ENCODE results near the gene TTN. TPM values are rescaled to one million over a fixed set of nuclear protein-coding genes. Genes with fewer than 3 reads are reported as not detected.

The TTN gene
- total and polyA plus RNA-seq, 5 donors from 2014 or later = 2.0 to 153 (median 3.1) TPM

GRCh38 chr2:178811045-178811444 is 3.8 kb upstream of the TTN start:
- Histone ChIP-seq H3K4me3 (ENCODE audit: low read depth, low read length) (no peak overlapping the region), H3K9me3 (ENCODE audit: control insufficient read depth in 2 of 2, low read length in 2 of 2) (no peaks in the 10 kb centered on the region), H3K4me1 (ENCODE audit: control insufficient read depth, insufficient read depth, low read length, poor library complexity, severe bottlenecking) (no peaks in the 10 kb centered on the region), H3K27ac (ENCODE audit: insufficient read depth, low read length, poor library complexity, severe bottlenecking) (no peak overlapping the region), H3K27me3 (ENCODE audit: control insufficient read depth, insufficient read depth, low read length) (no peaks in the 10 kb centered on the region), H3K36me3 (ENCODE audit: control insufficient read depth, insufficient read depth, low read length) (peaks cover 8% of the 10 kb centered on the region)
- Mint-ChIP-seq H3K4me1 (no peaks in the 10 kb centered on the region), H3K4me3 (no peak overlapping the region), H3K27ac (no peak overlapping the region), H3K36me3 (peaks cover 25% of the 10 kb centered on the region), H3K9me3 (no peaks in the 10 kb centered on the region), H3K27me3 (no peaks in the 10 kb centered on the region)
- DNase-seq (no peak), ATAC-seq (ENCODE audit: low read depth in 2 of 2) (no peak)

DNA sequence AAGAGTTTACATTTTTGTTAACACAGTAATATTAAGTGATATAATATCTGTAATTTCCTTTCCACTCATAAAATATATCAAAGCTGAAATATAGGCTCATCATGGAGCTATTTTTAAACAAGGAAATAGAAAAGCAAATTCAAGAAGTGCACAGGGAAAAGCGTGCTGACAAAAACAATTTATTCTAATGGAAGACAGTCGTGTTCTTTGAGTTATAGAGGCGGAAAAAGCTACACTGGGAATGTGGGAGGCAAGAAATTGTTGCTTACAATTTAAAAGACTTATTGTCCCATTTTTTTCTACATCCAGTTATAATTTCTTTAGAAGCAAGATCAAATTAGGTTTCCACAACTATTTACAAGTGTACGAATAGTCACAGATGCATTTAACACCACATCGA is 3.2 kb upstream of the TTN start:
- H3K36me3 Mint-ChIP-seq = peaks cover 23% of the 10 kb centered on the region
- Histone ChIP-seq H3K27me3 (ENCODE audit: control insufficient read depth, insufficient read depth, low read length) (no peaks in the 10 kb centered on the region), H3K4me1 (ENCODE audit: control insufficient read depth, insufficient read depth, low read length, poor library complexity, severe bottlenecking) (no peaks in the 10 kb centered on the region), H3K27ac (ENCODE audit: insufficient read depth, low read length, poor library complexity, severe bottlenecking) (no peak overlapping the region), H3K36me3 (ENCODE audit: control insufficient read depth, insufficient read depth, low read length) (peaks cover 6% of the 10 kb centered on the region), H3K4me3 (ENCODE audit: low read depth, low read length) (no peak overlapping the region), H3K9me3 (ENCODE audit: control insufficient read depth in 2 of 2, low read length in 2 of 2) (no peaks in the 10 kb centered on the region)
- peak overlapping the region in 1 of 3 donors; percentile 70 for H3K27ac Mint-ChIP-seq
- ATAC-seq (ENCODE audit: low read depth in 2 of 2) (no peak), DNase-seq (no peak)
- H3K4me1 Mint-ChIP-seq = no peaks in the 10 kb centered on the region
- H3K9me3 Mint-ChIP-seq = no peaks in the 10 kb centered on the region
- no peak overlapping the region for H3K4me3 Mint-ChIP-seq
- H3K27me3 Mint-ChIP-seq = no peaks in the 10 kb centered on the region

DNA sequence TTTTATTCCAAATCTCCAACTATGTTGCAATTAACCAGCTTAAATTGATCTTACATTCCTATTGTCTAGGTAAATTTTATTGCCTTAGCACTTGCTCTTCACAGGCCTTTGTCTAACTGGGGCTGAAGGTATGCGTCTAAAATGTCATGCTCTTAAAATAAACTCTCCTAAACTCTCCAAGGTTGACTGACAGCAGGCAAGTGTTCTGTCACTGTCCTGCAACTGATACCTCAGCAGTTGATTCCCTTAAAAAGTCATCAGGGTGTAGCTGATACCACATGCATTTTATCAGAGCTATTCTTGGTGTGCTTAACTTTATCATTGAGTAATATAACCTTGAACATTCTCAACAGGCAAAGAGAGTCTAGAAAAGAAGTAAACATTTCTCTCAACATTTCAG is 680 bp downstream of the TTN start:
- Mint-ChIP-seq H3K9me3 (no peaks in the 10 kb centered on the region), H3K4me3 (no peak overlapping the region), H3K27ac (peak overlapping the region in 1 of 3 donors; percentile 1), H3K4me1 (peaks cover 0 to 2% (median 0%) of the 10 kb centered on the region in 4 donors), H3K36me3 (peaks cover 19% of the 10 kb centered on the region), H3K27me3 (no peaks in the 10 kb centered on the region)
- DNase-seq (no peak), ATAC-seq (ENCODE audit: low read depth in 2 of 2) (no peak)
- Histone ChIP-seq H3K4me1 (ENCODE audit: control insufficient read depth, insufficient read depth, low read length, poor library complexity, severe bottlenecking) (no peaks in the 10 kb centered on the region), H3K9me3 (ENCODE audit: control insufficient read depth in 2 of 2, low read length in 2 of 2) (no peaks in the 10 kb centered on the region), H3K36me3 (ENCODE audit: control insufficient read depth, insufficient read depth, low read length) (peaks cover 16% of the 10 kb centered on the region), H3K27me3 (ENCODE audit: control insufficient read depth, insufficient read depth, low read length) (no peaks in the 10 kb centered on the region), H3K27ac (ENCODE audit: insufficient read depth, low read length, poor library complexity, severe bottlenecking) (no peak overlapping the region), H3K4me3 (ENCODE audit: low read depth, low read length) (no peak overlapping the region)

- no peak overlapping the region for H3K4me3 Mint-ChIP-seq
- H3K4me1 Mint-ChIP-seq = peaks cover 0 to 2% (median 0%) of the 10 kb centered on the region in 4 donors
- peaks cover 26% of the 10 kb centered on the region for H3K36me3 Mint-ChIP-seq
- DNase-seq = no peak
- Histone ChIP-seq H3K36me3 (ENCODE audit: control insufficient read depth, insufficient read depth, low read length) (peaks cover 23% of the 10 kb centered on the region), H3K9me3 (ENCODE audit: control insufficient read depth in 2 of 2, low read length in 2 of 2) (no peaks in the 10 kb centered on the region), H3K27ac (ENCODE audit: insufficient read depth, low read length, poor library complexity, severe bottlenecking) (no peak overlapping the region), H3K4me3 (ENCODE audit: low read depth, low read length) (no peak overlapping the region), H3K27me3 (ENCODE audit: control insufficient read depth, insufficient read depth, low read length) (no peaks in the 10 kb centered on the region), H3K4me1 (ENCODE audit: control insufficient read depth, insufficient read depth, low read length, poor library complexity, severe bottlenecking) (no peaks in the 10 kb centered on the region)
- no peaks in the 10 kb centered on the region for H3K9me3 Mint-ChIP-seq
- no peak for ATAC-seq (ENCODE audit: low read depth in 2 of 2)
- H3K27me3 Mint-ChIP-seq = no peaks in the 10 kb centered on the region
- H3K27ac Mint-ChIP-seq = no peak overlapping the region
These were observed 1.8 kb downstream of the TTN start for GRCh38 chr2:178805457-178805856.

DNA sequence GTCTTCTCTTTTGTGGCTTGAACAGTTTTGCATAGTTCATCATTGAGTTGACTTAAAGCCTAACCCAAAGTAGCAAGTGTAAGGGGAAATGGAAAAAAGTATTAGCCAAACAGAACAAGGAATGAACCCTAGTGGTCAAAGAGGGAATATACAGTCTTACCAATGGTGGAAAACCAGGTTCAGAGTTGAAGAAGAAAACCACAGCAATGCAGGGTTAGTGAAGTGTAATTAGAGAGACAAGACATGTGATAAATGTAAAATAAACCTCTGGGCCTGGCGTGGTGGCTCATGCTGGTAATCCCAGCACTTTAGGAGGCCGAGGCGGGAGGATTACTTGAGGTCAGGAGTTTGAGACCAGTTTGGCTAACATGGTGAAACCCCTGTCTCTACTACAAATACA is 2.4 kb downstream of the TTN start:
- H3K4me1 ChIP-seq (ENCODE audit: control insufficient read depth, insufficient read depth, low read length, poor library complexity, severe bottlenecking) = no peaks in the 10 kb centered on the region
- H3K36me3 ChIP-seq (ENCODE audit: control insufficient read depth, insufficient read depth, low read length) = peaks cover 29% of the 10 kb centered on the region
- Mint-ChIP-seq H3K9me3 (no peaks in the 10 kb centered on the region), H3K4me3 (no peak overlapping the region), H3K36me3 (peaks cover 26% of the 10 kb centered on the region), H3K4me1 (peaks cover 0 to 2% (median 0%) of the 10 kb centered on the region in 4 donors), H3K27me3 (no peaks in the 10 kb centered on the region), H3K27ac (peak overlapping the region in 1 of 3 donors; percentile 4)
- H3K27ac ChIP-seq (ENCODE audit: insufficient read depth, low read length, poor library complexity, severe bottlenecking) = no peak overlapping the region
- DNase-seq (peak in 1 of 3 donors; percentile 31), ATAC-seq (ENCODE audit: low read depth in 2 of 2) (peak in 1 of 2 donors; percentile 31)
- no peaks in the 10 kb centered on the region for H3K27me3 ChIP-seq (ENCODE audit: control insufficient read depth, insufficient read depth, low read length)
- H3K9me3 ChIP-seq (ENCODE audit: control insufficient read depth in 2 of 2, low read length in 2 of 2) = no peaks in the 10 kb centered on the region
- no peak overlapping the region for H3K4me3 ChIP-seq (ENCODE audit: low read depth, low read length)

DNA sequence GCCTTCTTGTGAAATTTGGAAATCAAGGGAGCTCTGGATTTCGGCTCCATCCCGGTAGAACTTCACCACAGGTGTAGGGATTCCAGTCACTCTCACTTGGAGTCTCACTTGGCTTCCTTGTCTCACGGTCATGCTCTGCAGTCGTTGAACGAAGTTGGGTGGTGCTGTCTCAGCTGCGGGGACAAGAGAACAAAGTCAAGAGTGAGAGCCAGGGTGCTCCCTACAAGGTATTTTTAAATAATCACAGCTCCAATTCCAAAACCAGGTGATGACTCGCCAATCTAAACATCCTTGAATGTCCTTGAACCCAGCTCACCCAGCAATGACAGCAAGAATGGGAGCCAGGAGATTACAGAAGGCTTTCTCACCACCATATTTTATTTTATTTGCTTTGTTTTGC is 6.7 kb downstream of the TTN start:
- Histone ChIP-seq H3K27ac (ENCODE audit: insufficient read depth, low read length, poor library complexity, severe bottlenecking) (no peak overlapping the region), H3K27me3 (ENCODE audit: control insufficient read depth, insufficient read depth, low read length) (no peaks in the 10 kb centered on the region), H3K4me1 (ENCODE audit: control insufficient read depth, insufficient read depth, low read length, poor library complexity, severe bottlenecking) (no peaks in the 10 kb centered on the region), H3K36me3 (ENCODE audit: control insufficient read depth, insufficient read depth, low read length) (peaks cover 43% of the 10 kb centered on the region), H3K9me3 (ENCODE audit: control insufficient read depth in 2 of 2, low read length in 2 of 2) (no peaks in the 10 kb centered on the region), H3K4me3 (ENCODE audit: low read depth, low read length) (no peak overlapping the region)
- Mint-ChIP-seq H3K9me3 (no peaks in the 10 kb centered on the region), H3K36me3 (peaks cover 34% of the 10 kb centered on the region), H3K27ac (no peak overlapping the region), H3K4me3 (no peak overlapping the region), H3K27me3 (no peaks in the 10 kb centered on the region), H3K4me1 (peaks cover 0 to 5% (median 3%) of the 10 kb centered on the region in 4 donors)
- ATAC-seq (ENCODE audit: low read depth in 2 of 2) (no peak), DNase-seq (no peak)

GRCh38 chr2:178799305-178799704 is 7.9 kb downstream of the TTN start:
- Histone ChIP-seq H3K9me3 (ENCODE audit: control insufficient read depth in 2 of 2, low read length in 2 of 2) (no peaks in the 10 kb centered on the region), H3K4me3 (ENCODE audit: low read depth, low read length) (no peak overlapping the region), H3K27me3 (ENCODE audit: control insufficient read depth, insufficient read depth, low read length) (no peaks in the 10 kb centered on the region), H3K4me1 (ENCODE audit: control insufficient read depth, insufficient read depth, low read length, poor library complexity, severe bottlenecking) (no peaks in the 10 kb centered on the region), H3K27ac (ENCODE audit: insufficient read depth, low read length, poor library complexity, severe bottlenecking) (no peak overlapping the region), H3K36me3 (ENCODE audit: control insufficient read depth, insufficient read depth, low read length) (peaks cover 48% of the 10 kb centered on the region)
- ATAC-seq (ENCODE audit: low read depth in 2 of 2) = no peak
- DNase-seq = no peak
- H3K27ac Mint-ChIP-seq = peak overlapping the region in 1 of 3 donors; percentile 50
- H3K4me1 Mint-ChIP-seq = peaks cover 0 to 5% (median 2%) of the 10 kb centered on the region in 4 donors
- H3K36me3 Mint-ChIP-seq = peaks cover 36% of the 10 kb centered on the region
- H3K4me3 Mint-ChIP-seq = no peak overlapping the region
- no peaks in the 10 kb centered on the region for H3K27me3 Mint-ChIP-seq
- H3K9me3 Mint-ChIP-seq = no peaks in the 10 kb centered on the region

DNA sequence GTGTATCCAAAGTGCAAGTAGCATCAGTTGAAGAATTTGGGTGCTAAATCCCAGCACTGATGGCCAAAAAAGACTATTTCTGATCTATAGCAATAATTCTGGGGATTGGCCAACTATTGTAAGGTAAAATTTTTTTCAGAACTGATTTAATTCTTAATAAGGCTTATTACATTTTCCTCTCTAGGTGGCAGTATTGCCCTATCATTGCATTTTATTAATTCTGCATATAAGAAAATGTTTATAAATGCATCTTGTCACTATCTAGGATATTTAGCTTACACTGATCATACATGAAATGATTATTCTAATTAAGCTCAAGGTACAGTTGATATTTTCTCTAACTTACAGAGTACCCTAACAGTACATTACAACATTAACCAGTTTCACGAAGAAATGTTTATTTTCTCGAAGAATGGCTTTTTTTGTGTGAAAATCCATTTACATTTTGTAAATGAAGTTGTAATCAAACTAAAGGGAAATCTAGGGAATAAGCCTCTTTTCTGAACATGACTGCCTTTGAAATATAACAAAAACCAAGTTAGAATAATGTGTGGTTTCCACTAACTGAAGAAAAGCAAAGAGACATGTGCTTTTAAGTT is 11.0 kb downstream of the TTN start:
- Mint-ChIP-seq H3K27ac (no peak overlapping the region), H3K36me3 (peaks cover 57% of the 10 kb centered on the region), H3K4me3 (no peak overlapping the region), H3K9me3 (no peaks in the 10 kb centered on the region), H3K27me3 (no peaks in the 10 kb centered on the region), H3K4me1 (peaks cover 0 to 5% (median 2%) of the 10 kb centered on the region in 4 donors)
- DNase-seq (peak in 2 of 3 donors; percentile 38 to 64), ATAC-seq (ENCODE audit: low read depth in 2 of 2) (no peak)
- Histone ChIP-seq H3K36me3 (ENCODE audit: control insufficient read depth, insufficient read depth, low read length) (peaks cover 63% of the 10 kb centered on the region), H3K4me1 (ENCODE audit: control insufficient read depth, insufficient read depth, low read length, poor library complexity, severe bottlenecking) (no peaks in the 10 kb centered on the region), H3K27ac (ENCODE audit: insufficient read depth, low read length, poor library complexity, severe bottlenecking) (no peak overlapping the region), H3K4me3 (ENCODE audit: low read depth, low read length) (no peak overlapping the region), H3K27me3 (ENCODE audit: control insufficient read depth, insufficient read depth, low read length) (no peaks in the 10 kb centered on the region), H3K9me3 (ENCODE audit: control insufficient read depth in 2 of 2, low read length in 2 of 2) (no peaks in the 10 kb centered on the region)

All from CD4-positive, CD25-positive, alpha-beta regulatory T cell (primary cell).